ENCODE results near the gene UVSSA. TPM values are rescaled to one million over a fixed set of nuclear protein-coding genes. Genes with fewer than 3 reads are reported as not detected.

Gene UVSSA
- total and polyA plus RNA-seq, 8 donors = 4.1 to 103 (median 25.3) TPM

GRCh38 chr4:1415681-1415981 lies 68.6 kb downstream of the UVSSA start:
- Histone ChIP-seq H3K4me1 (peaks cover 0 to 9% (median 3%) of the 10 kb centered on the region in 4 donors), H3K4me3 (no peak overlapping the region), H3K9me3 (no peaks in the 10 kb centered on the region), H3K36me3 (no peaks in the 10 kb centered on the region), H3K27ac (no peak overlapping the region), H3K27me3 (peaks cover 25 to 100% (median 65%) of the 10 kb centered on the region in 3 donors)
- TF ChIP-seq EP300 (IDR thresholded peaks at IDR 0.05) (no peak), POLR2AphosphoS5 (IDR thresholded peaks at IDR 0.05) (no peak), POLR2A (IDR thresholded peaks at IDR 0.05) (no peak), CTCF (IDR thresholded peaks at IDR 0.05) (no peak)
- WGBS, 5 donors = 55 to 66% (median 63%) methylated on average over 13 of the region's 13 CpGs
- intact Hi-C loops (cut with DNase I; ENCODE audit: low total_unique reads) = no loop called here
- DNase-seq = no peak

GRCh38 chr4:1416051-1416947 lies 69.3 kb downstream of the UVSSA start:
- Histone ChIP-seq H3K4me1 (peaks cover 0 to 9% (median 3%) of the 10 kb centered on the region in 4 donors), H3K27me3 (peaks cover 25 to 100% (median 58%) of the 10 kb centered on the region in 3 donors), H3K36me3 (no peaks in the 10 kb centered on the region), H3K27ac (no peak overlapping the region), H3K9me3 (no peaks in the 10 kb centered on the region), H3K4me3 (no peak overlapping the region)
- TF ChIP-seq EP300 (IDR thresholded peaks at IDR 0.05) = no peak
- TF ChIP-seq POLR2A (IDR thresholded peaks at IDR 0.05) = no peak
- TF ChIP-seq POLR2AphosphoS5 (IDR thresholded peaks at IDR 0.05) = no peak
- TF ChIP-seq CTCF (IDR thresholded peaks at IDR 0.05) = no peak
- 47 to 70% (median 65%) methylated on average over 15 to 27 of the region's 27 CpGs for WGBS, 5 donors
- intact Hi-C loops (cut with DNase I; ENCODE audit: low total_unique reads) = no loop called here
- peak in 1 of 2 donors; percentile 21 for DNase-seq

DNA sequence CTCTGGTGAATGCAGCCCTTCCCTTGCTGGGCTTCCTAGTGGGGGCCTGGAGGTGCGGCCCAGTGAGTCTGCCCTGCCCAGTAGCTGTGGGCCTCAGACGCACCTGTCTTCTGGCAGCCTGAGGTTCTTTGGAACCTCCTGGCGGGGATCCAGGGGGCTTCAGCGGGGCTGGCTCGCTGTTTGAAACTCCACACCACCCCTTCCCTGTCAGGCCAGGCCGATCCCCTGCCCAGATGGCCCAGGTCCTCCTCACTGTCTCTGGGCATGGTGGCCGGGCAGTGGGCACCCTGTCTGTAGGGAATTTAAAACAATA lies 69.9 kb downstream of the UVSSA start:
- Histone ChIP-seq H3K27me3 (peaks cover 25 to 97% (median 52%) of the 10 kb centered on the region in 3 donors), H3K4me3 (no peak overlapping the region), H3K36me3 (no peaks in the 10 kb centered on the region), H3K27ac (no peak overlapping the region), H3K4me1 (peaks cover 0 to 9% (median 3%) of the 10 kb centered on the region in 4 donors), H3K9me3 (no peaks in the 10 kb centered on the region)
- TF ChIP-seq CTCF (IDR thresholded peaks at IDR 0.05) = no peak
- TF ChIP-seq EP300 (IDR thresholded peaks at IDR 0.05) = no peak
- no peak for TF ChIP-seq POLR2AphosphoS5 (IDR thresholded peaks at IDR 0.05)
- TF ChIP-seq POLR2A (IDR thresholded peaks at IDR 0.05) = no peak
- DNase-seq = peak in 1 of 2 donors; percentile 22
- intact Hi-C loops (cut with DNase I; ENCODE audit: low total_unique reads) = no loop called here
- 59 to 77% (median 69%) methylated on average over 4 to 7 of the region's 7 CpGs for WGBS, 5 donors

GRCh38 chr4:1417522-1418390 lies 70.7 kb downstream of the UVSSA start:
- Histone ChIP-seq H3K4me3 (no peak overlapping the region), H3K27ac (no peak overlapping the region), H3K36me3 (no peaks in the 10 kb centered on the region), H3K4me1 (peaks cover 0 to 9% (median 3%) of the 10 kb centered on the region in 4 donors), H3K27me3 (peaks cover 17 to 97% (median 44%) of the 10 kb centered on the region in 3 donors), H3K9me3 (no peaks in the 10 kb centered on the region)
- peak in 1 of 2 donors; percentile 19 for DNase-seq
- TF ChIP-seq POLR2A (IDR thresholded peaks at IDR 0.05) (no peak), POLR2AphosphoS5 (IDR thresholded peaks at IDR 0.05) (no peak)
- WGBS, 5 donors = 68 to 80% (median 76%) methylated on average over 33 of the region's 33 CpGs
- intact Hi-C loops (cut with DNase I; ENCODE audit: low total_unique reads) = no loop called here

All from stomach (tissue), 9 donors.